Epidermal melanocyte (primary cell): Measurements from ENCODE around the gene RPH3AL.
"Not testable (repeated sequence)": the region's sequence is repeated elsewhere in the genome, so short reads cannot be mapped to it uniquely, and the experiment has no call there.

ENCODE experiments used
- DNase-seq: peaks from one replicate; pipeline ENCODE4 v3.0.0; 2011; ENCODE audit warnings: low spot score; ENCODE audit not compliant: insufficient read length

The RPH3AL gene

DNA sequence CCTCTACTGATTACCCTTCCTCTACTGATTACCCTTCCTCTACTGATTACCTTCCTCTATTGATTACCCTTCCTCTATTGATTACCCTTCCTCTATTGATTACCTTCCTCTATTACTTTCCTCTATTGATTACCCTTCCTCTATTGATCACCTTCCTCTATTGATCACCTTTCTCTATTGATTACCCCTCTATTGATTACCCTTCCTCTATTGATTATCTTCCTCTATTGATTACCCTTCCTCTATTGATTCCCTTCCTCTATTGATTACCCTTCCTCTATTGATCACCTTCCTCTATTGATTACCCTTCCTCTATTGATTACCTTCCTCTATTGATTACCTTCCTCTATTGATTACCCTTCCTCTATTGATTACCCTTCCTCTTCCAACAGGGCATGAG is 108.7 kb downstream of the RPH3AL start:
- not testable (repeated sequence) for DNase-seq

DNA sequence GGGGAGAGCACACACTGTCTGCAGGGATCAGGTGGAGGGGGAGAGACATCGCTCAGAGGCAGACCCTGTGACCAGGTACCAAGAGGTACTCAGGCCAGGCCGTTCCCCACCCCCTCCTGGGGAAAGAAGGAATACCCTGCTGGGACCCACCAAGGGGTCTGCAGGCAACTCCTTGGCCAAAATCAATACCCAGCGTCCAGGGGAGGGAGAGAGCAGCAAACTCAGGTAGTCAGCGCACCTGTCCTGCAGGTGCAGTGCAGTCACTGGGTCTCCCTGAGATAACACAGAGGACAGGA is 113.7 kb downstream of the RPH3AL start:
- DNase-seq = no peak

DNA sequence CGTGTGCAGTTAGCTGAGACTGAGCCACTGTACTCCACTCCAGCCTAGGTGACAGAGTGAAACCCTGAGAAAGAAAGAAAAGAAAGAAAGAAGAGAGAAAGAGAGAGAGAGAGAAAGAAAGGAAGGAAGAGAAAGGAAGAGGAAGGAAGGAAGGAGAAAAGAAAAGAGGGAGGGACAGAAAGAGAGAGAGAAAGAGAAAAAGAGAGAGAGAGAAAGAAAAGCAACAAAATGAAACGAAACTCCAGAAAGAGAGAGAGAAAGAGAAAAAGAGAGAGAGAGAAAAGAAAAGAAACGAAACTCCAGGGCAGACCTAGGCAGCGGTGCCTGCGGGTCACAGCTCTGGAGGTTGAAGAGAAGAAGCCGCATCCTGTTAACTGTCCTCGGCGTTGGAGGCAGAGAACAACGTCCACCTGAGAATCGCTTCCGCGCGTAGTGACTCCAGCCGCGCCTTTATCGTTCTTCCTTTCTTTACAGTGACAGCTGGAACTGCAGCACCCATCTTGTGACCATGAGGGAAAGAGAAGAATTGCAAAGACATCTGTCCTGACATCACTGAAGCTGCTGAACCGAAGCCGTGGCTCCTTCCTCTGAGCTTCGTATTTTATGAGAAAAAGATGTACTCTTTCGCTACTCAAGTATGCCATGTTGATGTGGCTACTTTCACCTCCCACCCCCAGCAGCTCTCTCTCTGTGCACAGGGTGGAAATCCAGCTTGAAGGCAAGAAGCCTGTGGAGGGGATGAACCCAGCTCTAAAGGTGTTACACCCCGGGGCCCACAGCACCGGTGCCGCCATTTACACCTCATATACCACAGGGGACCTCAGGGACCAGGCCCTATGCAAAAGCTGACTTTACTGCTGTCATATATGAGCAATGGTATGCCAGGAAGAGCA is 114.3 kb downstream of the RPH3AL start:
- DNase-seq = no peak

DNA sequence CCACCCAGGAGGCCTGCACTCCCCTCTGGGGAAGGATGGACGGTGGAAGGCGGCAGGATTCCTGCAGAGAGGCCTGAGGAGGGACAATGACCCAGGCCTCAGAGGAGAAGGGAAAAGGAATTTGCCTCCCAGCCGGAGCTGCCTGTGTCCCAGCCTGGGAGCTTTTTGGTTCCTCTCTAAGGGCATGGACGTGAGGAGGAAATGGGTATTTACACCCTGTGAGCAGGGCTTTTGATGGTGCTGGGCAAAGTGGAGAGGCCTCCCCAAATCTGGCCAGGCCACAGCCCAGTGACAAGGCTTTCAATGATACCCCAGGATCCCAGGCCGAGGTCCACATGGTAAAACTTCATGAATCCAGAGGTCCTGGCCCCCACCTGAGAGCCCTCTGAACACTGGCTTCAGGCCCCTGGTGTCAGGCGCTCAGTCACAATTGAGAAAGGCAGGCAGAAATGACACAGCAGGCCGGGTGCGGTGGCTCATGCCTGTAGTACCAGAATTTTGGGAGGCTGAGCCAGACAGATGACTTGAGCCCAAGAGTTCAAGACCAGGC is 115.1 kb downstream of the RPH3AL start:
- no peak for DNase-seq

DNA sequence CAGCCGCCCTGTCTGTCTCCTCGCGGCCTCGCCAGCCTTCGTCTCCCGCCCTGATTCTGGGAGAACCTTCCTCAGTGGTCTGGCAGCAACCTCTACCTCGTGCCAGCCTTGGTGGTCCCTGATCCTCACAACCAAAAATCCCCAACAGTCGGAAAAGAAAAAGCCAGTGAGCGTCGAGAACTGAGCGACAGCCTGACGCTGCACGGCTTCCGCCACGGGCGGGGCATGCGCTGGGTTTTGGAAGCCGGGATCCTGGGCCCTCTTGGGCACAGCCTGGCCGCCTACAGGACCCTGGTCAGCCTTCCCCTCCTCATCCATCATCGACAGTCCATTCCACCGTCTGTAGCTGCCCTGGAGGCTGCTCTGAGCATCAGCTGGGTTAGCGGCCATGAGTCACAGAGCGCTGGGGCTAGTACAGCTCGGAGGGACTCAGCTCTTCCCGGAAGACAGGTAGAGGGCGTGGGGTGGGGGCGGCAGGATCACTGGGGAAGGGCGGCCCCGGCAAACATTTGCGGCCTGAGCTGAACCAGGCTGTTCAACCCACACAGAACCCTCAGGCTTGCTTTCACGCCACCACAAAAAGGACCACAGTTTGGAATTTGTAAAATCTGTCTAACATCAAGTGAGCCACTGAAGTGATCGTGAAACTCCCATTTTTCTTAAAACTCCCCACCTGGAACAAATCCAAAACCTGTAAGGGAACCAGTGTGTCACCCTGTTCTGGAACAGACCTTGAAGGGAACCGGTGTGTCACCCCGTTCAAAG is 115.8 kb downstream of the RPH3AL start:
- no peak for DNase-seq

DNA sequence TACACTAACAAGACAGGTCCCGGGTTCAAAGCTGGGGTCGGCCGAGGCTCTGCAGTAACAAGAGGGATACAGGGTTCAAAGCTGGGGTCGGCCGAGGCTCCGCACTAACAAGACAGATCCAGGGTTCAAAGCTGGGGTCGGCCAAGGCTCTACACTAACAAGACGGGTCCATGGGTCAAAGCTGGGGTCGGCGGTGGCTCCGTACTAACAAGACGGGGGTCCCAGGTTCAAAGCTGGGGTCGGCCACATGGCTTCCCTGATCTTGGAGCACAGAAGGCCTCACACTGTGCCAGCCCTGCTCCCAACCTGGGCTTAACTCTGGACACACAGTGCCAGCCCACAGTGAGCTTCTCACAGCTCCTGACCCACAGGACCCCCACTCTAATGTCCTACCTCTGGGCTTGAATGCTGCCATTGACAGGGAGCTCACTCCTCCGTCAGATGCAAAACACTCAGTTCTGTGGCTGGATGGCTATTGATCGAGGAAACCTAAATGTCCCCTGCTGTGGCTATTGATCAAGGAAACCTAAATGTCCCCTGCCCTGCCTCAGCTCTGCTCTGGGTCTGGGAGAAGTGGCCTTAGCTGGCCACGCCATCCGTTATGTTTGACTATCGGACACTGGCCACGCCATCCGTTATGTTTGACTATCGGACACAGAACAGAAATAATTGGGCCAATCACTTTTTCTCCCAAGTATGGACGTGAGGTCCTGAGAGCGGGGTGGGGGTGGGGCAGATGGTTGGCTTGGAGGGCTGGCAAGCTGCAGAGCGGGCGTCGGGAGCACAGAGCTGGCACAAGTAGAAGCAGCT is 116.6 kb downstream of the RPH3AL start:
- no peak for DNase-seq

DNA sequence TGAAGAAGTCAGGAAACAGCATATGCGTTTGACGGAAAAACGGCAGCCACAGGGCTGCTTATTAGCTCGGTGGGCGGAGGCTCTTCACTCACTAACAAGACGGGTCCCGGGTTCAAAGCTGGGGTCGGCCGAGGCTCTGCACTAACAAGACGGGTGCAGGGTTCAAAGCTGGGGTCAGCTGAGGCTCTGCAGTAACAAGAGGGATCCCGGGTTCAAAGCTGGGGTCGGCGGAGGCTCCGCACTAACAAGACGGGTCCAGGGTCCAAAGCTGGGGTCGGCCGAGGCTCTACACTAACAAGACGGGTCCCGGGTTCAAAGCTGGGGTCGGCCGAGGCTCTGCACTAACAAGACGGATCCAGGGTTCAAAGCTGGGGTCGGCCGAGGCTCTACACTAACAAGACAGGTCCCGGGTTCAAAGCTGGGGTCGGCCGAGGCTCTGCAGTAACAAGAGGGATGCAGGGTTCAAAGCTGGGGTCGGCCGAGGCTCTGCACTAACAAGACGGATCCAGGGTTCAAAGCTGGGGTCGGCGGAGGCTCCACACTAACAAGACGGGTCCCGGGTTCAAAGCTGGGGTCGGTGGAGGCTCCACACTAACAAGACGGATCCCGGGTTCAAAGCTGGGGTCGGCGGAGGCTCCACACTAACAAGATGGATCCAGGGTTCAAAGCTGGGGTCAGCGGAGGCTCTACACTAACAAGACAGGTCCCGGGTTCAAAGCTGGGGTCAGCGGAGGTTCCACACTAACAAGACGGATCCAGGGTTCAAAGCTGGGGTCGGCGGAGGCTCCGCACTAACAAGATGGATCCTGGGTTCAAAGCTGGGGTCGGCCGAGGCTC is 117.4 kb downstream of the RPH3AL start:
- DNase-seq = not testable (repeated sequence)

DNA sequence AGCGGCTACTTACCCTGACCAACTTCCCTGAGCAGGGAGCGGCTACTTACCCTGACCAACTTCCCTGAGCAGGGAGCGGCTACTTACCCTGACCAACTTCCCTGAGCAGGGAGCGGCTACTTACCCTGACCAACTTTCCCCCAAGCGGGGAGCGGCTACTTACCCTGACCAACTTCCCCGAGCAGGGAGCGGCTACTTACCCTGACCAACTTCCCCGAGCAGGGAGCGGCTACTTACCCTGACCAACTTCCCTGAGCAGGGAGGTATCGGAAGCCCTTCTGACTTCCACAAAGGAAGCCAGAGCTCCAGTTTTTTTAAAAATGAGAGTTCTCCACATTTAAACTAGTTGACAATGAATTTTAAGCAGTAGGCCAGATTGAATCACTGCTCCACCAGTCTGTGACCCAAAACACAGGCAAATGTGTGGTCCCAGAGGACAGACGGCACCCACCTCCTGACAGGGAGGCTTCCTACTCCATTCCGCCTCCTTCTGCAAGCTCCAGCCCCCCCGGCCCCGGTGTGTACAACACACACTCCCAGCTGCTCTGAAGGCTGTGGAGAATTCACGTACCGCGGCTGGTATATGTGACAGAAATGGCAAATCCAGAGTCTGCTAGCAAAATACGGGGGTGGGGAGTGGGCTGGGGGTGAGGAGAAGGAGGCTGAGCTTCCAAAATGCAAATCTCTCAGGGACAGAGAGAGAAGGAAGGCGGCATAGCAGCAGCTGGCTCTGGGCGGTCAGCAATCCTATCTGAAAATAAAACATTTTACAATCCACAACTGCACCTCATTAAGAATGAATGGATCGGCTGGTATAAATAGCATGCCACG is 118.2 kb downstream of the RPH3AL start:
- not testable (repeated sequence) for DNase-seq

DNA sequence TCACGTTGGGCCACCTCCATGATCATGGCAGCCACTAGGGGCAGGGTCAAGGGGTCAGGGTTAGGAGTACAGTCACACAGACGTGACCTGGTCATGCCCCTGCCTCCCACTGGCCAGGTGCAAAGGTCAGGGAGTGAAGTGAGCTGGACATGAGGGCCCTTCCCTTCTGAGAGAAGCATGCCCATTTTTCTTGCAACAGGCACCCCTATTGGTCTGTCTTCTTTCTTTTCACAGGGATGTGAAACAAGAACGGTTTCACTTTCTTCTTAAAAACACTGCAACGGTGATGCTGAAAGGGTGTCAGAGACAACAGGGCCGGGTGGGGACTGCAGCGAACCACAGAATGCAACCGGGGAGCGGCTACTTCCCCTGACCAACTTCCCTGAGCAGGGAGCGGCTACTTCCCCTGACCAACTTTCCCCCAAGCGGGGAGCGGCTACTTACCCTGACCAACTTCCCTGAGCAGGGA is 119.1 kb downstream of the RPH3AL start:
- DNase-seq = no peak

DNA sequence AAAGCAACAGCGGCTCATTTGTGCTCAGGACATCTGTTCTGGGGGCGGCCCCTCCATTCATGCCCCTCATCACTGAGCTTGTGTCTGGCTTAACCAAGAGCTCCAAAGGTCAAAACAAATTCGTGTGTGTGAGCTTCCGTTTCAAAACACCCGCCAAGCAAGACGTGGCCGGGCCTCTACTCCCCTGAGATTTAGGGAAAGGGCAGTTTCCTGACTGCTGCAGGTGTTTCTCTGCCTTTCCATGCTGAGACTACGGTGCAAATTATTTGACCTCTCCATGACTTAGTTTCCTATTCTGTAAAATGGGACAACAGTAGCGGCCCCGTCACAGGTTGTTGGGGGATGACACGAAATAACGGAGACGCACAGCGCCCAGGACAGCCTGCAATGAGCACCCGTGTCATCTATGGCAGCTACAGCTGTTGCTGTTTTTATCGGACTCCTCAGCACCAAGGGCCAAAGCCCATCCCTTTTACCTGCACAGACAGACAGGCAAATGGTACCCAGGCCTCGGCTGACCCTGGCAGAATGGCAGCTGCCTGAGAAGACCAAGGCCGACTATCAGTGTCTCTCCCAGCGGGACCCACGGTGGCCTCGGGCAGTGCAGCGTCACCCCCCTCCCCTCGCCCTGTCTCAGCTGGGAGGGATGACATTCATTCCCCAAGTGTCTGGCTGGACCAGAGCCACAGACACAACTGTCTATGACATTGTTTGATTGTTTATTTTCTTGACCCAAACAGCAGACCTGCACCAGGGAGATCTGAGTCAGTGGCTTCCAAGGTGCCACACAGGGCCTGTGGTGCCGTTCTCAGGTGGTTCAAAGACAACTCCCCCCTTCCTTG is 120.4 kb downstream of the RPH3AL start:
- DNase-seq = no peak

DNA sequence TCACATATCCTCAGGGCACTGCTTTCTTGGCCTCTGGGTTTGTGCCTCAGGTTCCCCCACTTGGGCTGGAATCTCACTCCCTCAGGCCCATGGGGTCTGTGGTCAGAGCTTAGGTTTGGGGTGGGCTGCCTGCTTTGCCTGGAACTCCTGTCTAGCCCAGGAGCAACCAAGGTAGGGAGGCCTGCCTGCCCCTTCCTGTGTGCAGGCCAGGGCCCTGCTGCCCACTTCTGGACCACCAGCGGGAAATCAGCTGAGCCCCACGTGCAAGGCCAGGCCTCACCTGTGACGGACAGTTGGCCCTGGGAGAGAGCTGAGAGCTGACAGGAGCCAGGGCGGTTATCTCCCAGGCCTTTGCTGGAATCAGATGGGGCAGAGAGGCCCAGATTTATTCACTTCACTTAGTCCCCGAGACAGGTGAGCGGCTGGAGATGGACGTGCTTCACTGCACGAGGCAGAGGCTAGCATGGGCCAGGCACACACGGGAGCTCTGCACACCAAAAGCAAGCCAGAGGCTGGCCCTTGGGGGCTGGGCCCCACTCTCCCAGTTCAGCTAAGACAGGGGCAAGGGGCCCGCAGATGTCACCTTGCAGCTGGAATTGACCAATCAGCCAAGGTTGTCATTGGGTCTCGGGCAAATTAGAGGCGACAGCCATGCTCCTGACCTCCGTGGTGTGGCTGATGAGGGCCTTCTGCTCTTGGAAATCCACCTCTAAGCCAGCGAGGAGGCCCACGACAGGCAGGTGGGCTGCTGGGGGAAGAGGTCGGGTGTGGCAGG is 121.2 kb downstream of the RPH3AL start:
- DNase-seq = no peak

DNA sequence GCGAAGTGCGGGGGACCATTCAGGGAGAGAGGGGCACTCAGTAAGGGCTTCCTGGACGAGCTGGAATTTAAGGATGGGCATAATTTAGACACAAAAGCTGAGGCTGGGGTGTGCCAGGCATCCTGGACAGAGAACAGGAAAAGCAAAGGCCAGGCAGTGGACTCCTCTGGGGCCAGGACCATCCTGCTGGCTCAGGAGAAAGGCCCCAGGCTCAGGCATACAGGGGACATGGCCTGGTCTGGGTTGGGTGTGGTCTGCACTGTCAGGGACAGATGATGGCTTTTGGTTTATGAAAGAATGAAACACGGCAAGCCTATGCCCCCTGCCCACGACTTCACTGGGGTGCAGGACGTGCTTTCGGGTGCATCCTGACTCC is 122.2 kb downstream of the RPH3AL start:
- DNase-seq = no peak

DNA sequence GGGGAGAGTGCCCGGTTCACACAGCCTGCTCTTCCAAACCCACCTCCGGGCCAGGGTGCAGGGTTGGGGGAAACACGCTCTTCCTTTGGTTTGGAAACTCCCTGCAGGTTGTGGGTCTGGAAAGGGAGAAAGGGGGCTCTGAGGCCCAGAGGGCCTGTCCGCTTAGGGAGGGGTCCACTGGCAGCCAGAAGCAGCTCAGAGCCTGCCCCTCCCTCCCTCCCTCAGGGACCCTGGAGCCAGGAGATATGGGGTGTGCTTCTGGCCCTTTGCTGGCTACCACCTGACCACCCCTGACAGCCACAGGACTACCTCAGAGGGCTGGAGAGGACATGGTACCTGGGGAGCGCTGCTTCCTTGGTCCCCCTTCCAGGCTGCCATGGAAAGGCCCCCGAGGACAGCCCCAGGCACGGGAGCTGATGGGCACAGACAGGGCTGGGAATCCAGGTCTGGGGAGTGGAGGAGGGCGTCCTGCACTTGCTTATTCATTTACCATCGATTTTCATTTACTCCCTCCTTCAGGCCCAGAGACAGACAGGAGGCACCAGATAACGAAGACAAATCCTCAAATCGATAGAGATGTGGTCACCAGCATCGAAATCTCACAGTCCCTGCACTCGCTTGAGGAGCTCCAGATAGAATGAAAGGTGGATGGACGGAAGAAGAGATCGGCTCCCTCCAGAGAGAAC is 122.8 kb downstream of the RPH3AL start:
- no peak for DNase-seq

DNA sequence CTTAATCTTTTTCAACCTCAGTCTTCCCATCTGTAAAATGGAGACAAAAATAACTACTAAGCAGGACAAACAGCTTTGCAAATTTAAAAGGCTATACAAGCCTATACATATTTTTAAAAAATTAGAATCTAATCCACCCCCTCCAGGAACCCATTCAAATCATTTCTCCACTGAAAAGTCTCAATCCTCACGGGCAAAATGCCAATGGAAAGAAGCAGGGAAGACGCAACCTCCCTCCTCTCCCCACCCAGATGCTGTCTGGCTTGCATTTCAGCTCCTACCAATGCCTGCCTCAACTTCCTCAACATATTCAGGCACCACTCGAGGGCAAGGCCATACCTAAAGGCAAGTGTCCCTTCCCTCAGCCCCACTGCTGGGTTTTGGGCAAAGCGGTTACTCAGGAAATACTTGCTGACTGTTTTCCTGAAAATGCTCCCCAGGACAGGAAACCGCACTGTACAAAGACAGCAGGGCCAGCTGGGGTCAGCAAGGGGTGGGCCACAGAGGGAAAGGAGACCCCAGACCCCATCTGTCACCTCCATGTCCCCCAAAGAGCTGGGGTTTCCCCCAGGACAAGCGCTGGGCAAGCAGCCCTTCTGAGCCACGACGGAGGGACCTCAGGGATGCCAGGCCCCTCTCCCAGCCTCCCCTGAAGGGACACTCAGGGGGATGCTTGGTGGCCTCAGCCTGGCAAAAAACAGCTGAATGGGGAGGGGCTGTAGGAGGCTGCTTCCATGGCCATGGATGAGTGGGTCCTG is 123.5 kb downstream of the RPH3AL start:
- DNase-seq = no peak

DNA sequence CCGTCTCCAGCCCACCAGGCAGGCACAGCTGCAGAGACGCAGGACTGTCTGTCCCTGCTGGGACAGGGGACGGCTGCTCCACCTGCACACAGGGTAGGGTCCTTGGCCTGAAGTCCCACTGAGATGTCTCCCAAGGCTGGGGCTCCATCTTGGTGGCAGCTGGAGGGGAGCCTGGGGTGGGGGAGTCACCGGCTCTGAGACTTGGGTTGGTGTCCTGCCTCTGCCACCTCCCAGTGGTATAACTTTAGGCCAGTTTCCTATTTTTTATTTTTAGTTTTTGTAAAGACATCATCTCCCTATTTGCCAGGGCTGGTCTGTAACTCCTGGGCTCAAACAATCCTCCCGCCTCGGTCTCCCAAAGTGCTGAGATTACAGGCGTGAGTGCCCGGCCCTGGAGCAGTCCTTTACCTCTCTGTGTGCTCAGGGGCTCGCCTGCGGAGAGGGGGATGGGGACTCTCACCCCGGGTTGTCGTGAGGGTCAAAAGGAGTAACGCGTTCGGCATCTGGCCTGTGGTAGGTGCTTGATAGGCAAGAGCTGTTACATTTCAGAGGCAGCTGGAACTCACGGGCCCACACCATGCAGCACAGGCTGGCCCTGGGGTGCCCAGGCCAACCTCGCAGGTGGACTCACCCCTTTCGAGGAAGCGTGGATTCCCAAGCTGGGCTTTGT is 124.5 kb downstream of the RPH3AL start:
- no peak for DNase-seq
